Smooth muscle cell (in vitro differentiated cells): ENCODE results near the gene CNGA2. TPM values are rescaled to one million over a fixed set of nuclear protein-coding genes. Genes with fewer than 3 reads are reported as not detected.

Experiments
- DNase-seq: peaks from one replicate; lab custom pipeline; 2025; ENCODE audit not compliant: unreplicated experiment; lab: John Stamatoyannopoulos, UW
- H2AFZ ChIP-seq: fragments of 200-600 bp; sonication (generic); 2 replicates; pipeline ENCODE4 v1.6.0; 2016; ENCODE audit warnings: antibody characterized with exemption, low read depth, mild to moderate bottlenecking
- H3F3A ChIP-seq: fragments of 200-600 bp; sonication (generic); 2 replicates; pipeline ENCODE4 v1.6.0; 2017; ENCODE audit warnings: antibody characterized with exemption, low read depth
- H3K27ac ChIP-seq: fragments of 200-600 bp; sonication (generic); 2 replicates; pipeline ENCODE4 v1.5.1; 2016; ENCODE audit warnings: low read depth, mild to moderate bottlenecking
- H3K27me3 ChIP-seq: fragments of 200-600 bp; sonication (generic); 2 replicates; pipeline ENCODE4 v1.6.1; 2016; ENCODE audit warnings: low read depth, mild to moderate bottlenecking
- H3K36me3 ChIP-seq: fragments of 200-600 bp; sonication (generic); 2 replicates; pipeline ENCODE4 v1.5.1; 2016; ENCODE audit warnings: low read depth
- H3K4me1 ChIP-seq: fragments of 200-600 bp; sonication (generic); 2 replicates; pipeline ENCODE4 v1.5.1; 2016; ENCODE audit warnings: low read depth
- H3K4me2 ChIP-seq: fragments of 200-600 bp; sonication (generic); 2 replicates; pipeline ENCODE4 v1.6.0; 2016; ENCODE audit warnings: mild to moderate bottlenecking
- H3K4me3 ChIP-seq: fragments of 200-600 bp; sonication (generic); 2 replicates; pipeline ENCODE4 v1.5.1; 2016; ENCODE audit warnings: mild to moderate bottlenecking
- H3K79me2 ChIP-seq: fragments of 200-600 bp; sonication (generic); 2 replicates; pipeline ENCODE4 v1.6.0; 2016; ENCODE audit warnings: low read depth, mild to moderate bottlenecking
- H3K9ac ChIP-seq: fragments of 200-600 bp; sonication (generic); 2 replicates; pipeline ENCODE4 v1.6.0; 2016; ENCODE audit warnings: low read depth
- H3K9me3 ChIP-seq: fragments of 200-600 bp; sonication (generic); replicated peaks from 2 replicates; pipeline ENCODE4 v1.5.1; 2016; ENCODE audit warnings: low read depth
- H4K20me1 ChIP-seq: fragments of 200-600 bp; sonication (generic); 2 replicates; pipeline ENCODE4 v1.6.0; 2016; ENCODE audit warnings: low read depth
- CTCF ChIP-seq: fragments of 200-600 bp; sonication (generic); IDR thresholded peaks from 2 replicates; pipeline ENCODE4 v1.5.1; 2017; ENCODE audit warnings: borderline replicate concordance, mild to moderate bottlenecking, antibody characterized with exemption; ENCODE audit not compliant: insufficient read depth, poor library complexity, severe bottlenecking
- WGBS: methylation state at CpG from one replicate; pipeline ENCODE4 v1.1.7; 2016; ENCODE audit warnings: low lambda C conversion rate; 5-methylcytosine and 5-hydroxymethylcytosine counted together
- polyA plus RNA-seq: library from polyadenylated mRNA; unstranded; fragments of >200 nt; fragmentation: Nextera tagmentation; extraction: Ambion mirVana; gene quantifications from 2 replicates; pipeline ENCODE4 v1.2.1, GENCODE V29; 2016
- total RNA-seq: library from RNA; depleted of rRNA; stranded (reverse); fragments of >200 nt; gene quantifications from 2 replicates; pipeline ENCODE4 v1.2.3, GENCODE V29; 2014

Gene CNGA2
- total and polyA plus RNA-seq, 2 experiments from 2014 or later = not detected

GRCh38 chrX:151792505-151792904 is 58.0 kb downstream of the CNGA2 start:
- 83% methylated on average over 5 of the region's 5 CpGs for WGBS
- no peaks in the 10 kb centered on the region for H3K4me1 ChIP-seq

GRCh38 chrX:151793886-151794285 is 59.3 kb downstream of the CNGA2 start:
- Histone ChIP-seq H3K4me1 (no peaks in the 10 kb centered on the region), H3K27me3 (no peaks in the 10 kb centered on the region), H3K36me3 (no peaks in the 10 kb centered on the region), H4K20me1 (no peaks in the 10 kb centered on the region), H3K4me2 (no peak overlapping the region), H3K9ac (no peak overlapping the region), H3F3A (no peaks in the 10 kb centered on the region), H3K4me3 (no peak overlapping the region), H2AFZ (no peak overlapping the region), H3K9me3 (no peaks in the 10 kb centered on the region), H3K79me2 (no peaks in the 10 kb centered on the region), H3K27ac (no peak overlapping the region)
- WGBS = 56% methylated on average over 3 of the region's 3 CpGs
- no peak for DNase-seq
- no peak for TF ChIP-seq CTCF

More at GRCh38 chrX:151792505-151792904, 58.0 kb downstream of the CNGA2 start:
- no peak for DNase-seq
- no peak overlapping the region for H2AFZ ChIP-seq
- no peaks in the 10 kb centered on the region for H3K79me2 ChIP-seq
- no peak overlapping the region for H3K9ac ChIP-seq
- H3K9me3 ChIP-seq = no peaks in the 10 kb centered on the region
- no peak overlapping the region for H3K4me3 ChIP-seq
- H3F3A ChIP-seq = no peaks in the 10 kb centered on the region
- no peaks in the 10 kb centered on the region for H3K27me3 ChIP-seq
- no peak for TF ChIP-seq CTCF
- H3K4me2 ChIP-seq = no peak overlapping the region
- no peaks in the 10 kb centered on the region for H3K36me3 ChIP-seq
- H3K27ac ChIP-seq = no peak overlapping the region
- H4K20me1 ChIP-seq = no peaks in the 10 kb centered on the region

Other genes with a start within 250 kb of the CNGA2 start
- gene PASD1, start 171.1 kb upstream of the CNGA2 start, total RNA-seq = 0.09 TPM in 1 of 2 replicates, not detected in the other
- gene PASD1, start 171.1 kb upstream of the CNGA2 start, polyA plus RNA-seq = 0.17 TPM in 1 of 2 replicates, not detected in the other
- 0.09 and 0.67 TPM in 2 replicates for gene PRRG3, start 39.3 kb upstream of the CNGA2 start, total RNA-seq
- gene PRRG3, start 39.3 kb upstream of the CNGA2 start, polyA plus RNA-seq = 1.0 and 2.6 TPM in 2 replicates
- gene FATE1, start 18.7 kb upstream of the CNGA2 start, total RNA-seq = not detected in 2 replicates
- gene FATE1, start 18.7 kb upstream of the CNGA2 start, polyA plus RNA-seq = not detected in 2 replicates
- gene MAGEA4, start 178.1 kb downstream of the CNGA2 start, total RNA-seq = not detected in 2 replicates
- not detected in 2 replicates for gene MAGEA4, start 178.1 kb downstream of the CNGA2 start, polyA plus RNA-seq
- gene GABRE, start 239.9 kb downstream of the CNGA2 start, total RNA-seq = 18.0 and 19.4 TPM in 2 replicates
- gene GABRE, start 239.9 kb downstream of the CNGA2 start, polyA plus RNA-seq = 4.5 and 8.1 TPM in 2 replicates